Activated naive CD8-positive, alpha-beta T cell (primary cell): Measurements from ENCODE around the gene PALLD.

Experiments
- H3K27ac Mint-ChIP-seq: one replicate; pipeline ENCODE4 v1.8.0; 2021; ENCODE audit warnings: mixed read lengths
- H3K27me3 Mint-ChIP-seq: one replicate; pipeline ENCODE4 v1.8.0; 2021; ENCODE audit warnings: mixed read lengths
- H3K36me3 Mint-ChIP-seq: one replicate; pipeline ENCODE4 v1.8.0; 2021; ENCODE audit warnings: mixed read lengths
- H3K4me1 Mint-ChIP-seq: one replicate; pipeline ENCODE4 v1.8.0; 2021; ENCODE audit warnings: low read depth, mixed read lengths
- H3K4me3 Mint-ChIP-seq: one replicate; pipeline ENCODE4 v1.8.0; 2021; ENCODE audit warnings: mild to moderate bottlenecking, mixed read lengths
- H3K9me3 Mint-ChIP-seq: one replicate; pipeline ENCODE4 v1.8.0; 2021; ENCODE audit warnings: low read depth, mixed read lengths

The PALLD gene

DNA sequence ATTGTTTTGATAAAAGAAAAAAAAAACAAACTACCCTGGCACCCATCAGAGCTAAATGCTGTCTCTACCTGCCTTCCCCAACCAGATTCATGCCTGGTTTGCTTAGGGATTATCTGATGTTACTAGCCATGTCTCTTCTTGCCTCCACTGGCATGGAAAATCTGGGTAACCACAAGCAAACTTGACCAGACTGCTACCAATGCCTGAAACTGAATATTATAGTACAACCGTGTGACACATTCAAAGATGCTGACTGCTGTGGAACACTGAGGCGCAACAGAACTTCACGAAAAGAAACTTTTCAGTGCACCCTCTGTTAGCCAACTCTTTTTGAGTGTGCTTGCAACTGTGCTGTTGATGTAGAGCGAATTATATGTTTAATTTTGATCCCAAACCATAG is 285.1 kb downstream of the PALLD start:
- H3K9me3 Mint-ChIP-seq: peaks cover 4% of the 10 kb centered on the region
- H3K27me3 Mint-ChIP-seq: peaks cover 4% of the 10 kb centered on the region
- H3K36me3 Mint-ChIP-seq: no peaks in the 10 kb centered on the region
- H3K4me1 Mint-ChIP-seq: no peaks in the 10 kb centered on the region
- H3K4me3 Mint-ChIP-seq: no peak overlapping the region
- H3K27ac Mint-ChIP-seq: no peak overlapping the region

DNA sequence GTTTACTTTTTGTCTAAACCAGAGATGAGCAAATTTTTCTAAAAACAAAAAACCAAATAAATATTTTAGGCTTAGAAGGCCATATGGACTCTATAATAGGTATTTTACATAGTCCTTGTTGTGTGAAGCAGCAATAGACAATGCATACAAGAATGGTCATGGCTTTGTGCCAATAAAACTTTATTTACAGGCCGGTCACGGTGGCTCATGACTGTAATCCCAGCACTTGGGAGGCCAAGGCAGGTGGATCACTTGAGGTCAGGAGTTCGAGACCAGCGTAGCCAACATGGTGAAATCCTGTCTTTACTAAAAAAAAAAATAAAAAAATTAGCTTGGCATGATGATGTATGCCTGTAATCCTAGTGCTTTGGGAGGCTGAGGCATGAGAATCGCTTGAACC is 285.6 kb downstream of the PALLD start:
- peaks cover 4% of the 10 kb centered on the region for H3K27me3 Mint-ChIP-seq
- H3K4me1 Mint-ChIP-seq: no peaks in the 10 kb centered on the region
- H3K4me3 Mint-ChIP-seq: no peak overlapping the region
- H3K36me3 Mint-ChIP-seq: no peaks in the 10 kb centered on the region
- H3K27ac Mint-ChIP-seq: no peak overlapping the region
- H3K9me3 Mint-ChIP-seq: no peaks in the 10 kb centered on the region

DNA sequence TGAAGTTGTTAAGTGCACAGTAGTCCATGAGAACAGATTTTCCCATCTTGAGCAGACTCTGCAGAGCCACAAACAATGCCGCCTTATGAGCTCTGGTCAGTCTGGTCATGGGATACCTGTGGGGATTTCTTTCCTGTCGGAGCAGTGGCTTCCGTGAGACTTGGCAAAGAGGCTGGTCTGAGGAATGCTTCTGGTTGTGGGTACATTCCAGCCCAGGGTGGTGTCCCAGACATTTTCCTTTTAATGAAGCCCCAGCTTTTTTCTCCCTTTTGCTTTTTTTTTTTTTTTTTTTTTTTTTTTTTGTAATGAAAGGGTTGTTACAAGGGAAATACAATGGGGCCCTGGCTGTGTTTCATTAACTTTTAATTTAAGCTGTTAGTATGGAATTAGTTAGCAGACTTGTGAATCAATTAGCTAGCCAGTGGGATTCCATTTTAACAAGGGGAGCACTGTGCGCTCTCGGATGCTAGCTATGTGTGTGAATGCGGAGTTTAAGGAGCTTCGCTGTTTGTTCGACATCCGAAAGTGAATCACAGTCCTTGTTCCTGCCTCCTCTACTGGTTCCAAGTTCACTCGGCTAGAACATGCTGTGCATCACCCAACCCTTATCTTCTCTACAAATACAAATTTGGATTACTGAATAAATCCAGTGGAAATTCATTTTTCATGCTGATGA is 288.1 kb downstream of the PALLD start:
- no peaks in the 10 kb centered on the region for H3K4me1 Mint-ChIP-seq
- H3K36me3 Mint-ChIP-seq: no peaks in the 10 kb centered on the region
- H3K27me3 Mint-ChIP-seq: peaks cover 4% of the 10 kb centered on the region
- H3K27ac Mint-ChIP-seq: no peak overlapping the region
- no peak overlapping the region for H3K4me3 Mint-ChIP-seq
- H3K9me3 Mint-ChIP-seq: no peaks in the 10 kb centered on the region

DNA sequence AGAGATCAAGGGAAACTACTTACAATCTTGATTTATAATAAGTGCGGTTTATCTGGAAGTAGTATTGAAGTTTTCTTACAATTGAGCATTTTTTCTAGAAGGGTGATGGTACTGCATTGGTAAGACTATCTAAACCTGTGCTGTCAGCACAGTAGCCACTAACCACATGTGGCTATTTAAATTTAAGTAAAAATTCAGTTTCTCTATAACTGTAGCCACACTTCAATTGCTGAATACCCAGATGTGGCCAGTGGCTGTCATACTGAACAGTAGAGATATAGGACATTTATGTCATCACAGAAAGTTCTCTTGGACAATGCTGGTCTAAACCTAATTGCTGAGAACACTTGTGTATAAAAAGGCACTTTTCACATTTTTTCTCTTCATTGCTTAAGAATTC is 290.5 kb downstream of the PALLD start:
- H3K27ac Mint-ChIP-seq: no peak overlapping the region
- no peak overlapping the region for H3K4me3 Mint-ChIP-seq
- H3K27me3 Mint-ChIP-seq: peaks cover 2% of the 10 kb centered on the region
- no peaks in the 10 kb centered on the region for H3K9me3 Mint-ChIP-seq
- no peaks in the 10 kb centered on the region for H3K36me3 Mint-ChIP-seq
- H3K4me1 Mint-ChIP-seq: no peaks in the 10 kb centered on the region

DNA sequence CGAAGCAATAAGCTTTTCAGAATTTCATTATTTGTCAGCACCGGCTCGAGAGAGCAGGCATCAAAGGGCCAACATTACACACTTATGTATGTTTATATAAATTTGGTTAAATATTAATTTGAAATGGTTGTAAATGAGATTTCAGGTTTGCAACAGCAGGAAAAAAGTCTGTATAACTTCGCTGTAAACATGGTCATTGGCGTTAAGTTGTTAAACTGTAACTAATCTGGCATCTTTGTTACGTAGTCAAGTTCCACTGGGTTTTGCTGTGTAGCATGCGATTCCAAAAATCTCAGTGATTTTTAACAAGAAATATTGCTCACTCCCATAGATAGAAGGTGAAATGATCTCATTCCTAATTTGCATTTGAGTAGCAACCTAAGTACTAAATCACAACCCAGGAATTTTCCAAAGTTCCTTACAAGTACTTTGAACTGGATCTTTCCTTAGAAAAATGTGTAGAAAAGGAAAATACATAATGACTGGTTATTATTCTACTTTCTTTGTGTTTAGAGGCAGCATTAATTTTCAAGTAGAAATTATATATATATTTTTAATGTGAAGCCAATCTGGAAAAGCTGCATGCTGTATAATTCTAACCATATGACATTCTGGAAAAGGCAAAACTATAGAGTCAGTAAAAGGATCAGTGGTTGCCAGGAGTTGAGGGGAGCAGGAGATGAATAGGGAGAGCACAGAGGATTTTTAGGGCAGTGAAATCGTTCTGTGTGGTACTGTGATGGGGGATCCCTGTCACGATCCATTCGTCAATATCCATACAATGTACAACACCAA is 291.1 kb downstream of the PALLD start:
- Mint-ChIP-seq H3K9me3 (no peaks in the 10 kb centered on the region), H3K27me3 (peaks cover 3% of the 10 kb centered on the region), H3K4me1 (no peaks in the 10 kb centered on the region), H3K36me3 (no peaks in the 10 kb centered on the region), H3K27ac (no peak overlapping the region), H3K4me3 (no peak overlapping the region)

DNA sequence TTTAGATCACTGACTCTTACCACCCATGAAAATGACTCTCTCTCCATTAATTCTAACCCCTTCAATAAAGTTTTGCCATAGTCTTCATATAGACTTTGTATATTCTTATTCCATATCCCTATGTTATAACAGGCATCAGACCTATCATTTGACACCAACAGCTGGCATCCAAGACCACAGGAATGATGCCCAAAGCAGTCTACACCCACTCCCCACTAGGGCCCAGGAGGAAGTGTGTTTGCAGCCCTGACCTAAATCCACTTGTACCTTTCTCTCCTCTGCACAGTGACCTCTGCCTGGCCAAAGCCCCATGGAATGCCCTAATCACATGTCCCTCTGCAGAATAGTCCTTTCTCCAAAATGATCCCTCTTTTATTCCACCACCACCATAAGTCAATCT is 294.0 kb downstream of the PALLD start:
- no peak overlapping the region for H3K4me3 Mint-ChIP-seq
- H3K27me3 Mint-ChIP-seq: peaks cover 1% of the 10 kb centered on the region
- no peaks in the 10 kb centered on the region for H3K9me3 Mint-ChIP-seq
- no peak overlapping the region for H3K27ac Mint-ChIP-seq
- H3K4me1 Mint-ChIP-seq: no peaks in the 10 kb centered on the region
- H3K36me3 Mint-ChIP-seq: no peaks in the 10 kb centered on the region

DNA sequence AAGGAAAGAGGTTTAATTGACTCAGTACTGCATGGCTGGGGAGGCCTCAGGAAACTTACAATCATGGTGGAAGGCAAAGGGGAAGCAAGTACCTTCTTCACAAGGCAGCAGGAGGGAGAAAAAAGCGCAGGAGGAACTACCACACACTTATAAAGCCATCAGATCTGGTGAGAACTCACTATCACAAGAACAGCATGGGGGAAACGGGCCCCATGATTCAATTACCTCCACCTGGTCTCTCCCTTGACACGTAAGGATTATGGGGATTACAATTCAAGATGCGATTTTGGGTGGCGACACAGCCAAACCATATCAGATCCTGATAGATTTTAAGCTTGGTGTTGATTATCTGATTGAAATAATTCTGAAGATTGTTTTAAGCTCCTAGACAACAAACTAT is 294.5 kb downstream of the PALLD start:
- H3K36me3 Mint-ChIP-seq: no peaks in the 10 kb centered on the region
- peaks cover 1% of the 10 kb centered on the region for H3K27me3 Mint-ChIP-seq
- no peak overlapping the region for H3K4me3 Mint-ChIP-seq
- no peak overlapping the region for H3K27ac Mint-ChIP-seq
- no peaks in the 10 kb centered on the region for H3K9me3 Mint-ChIP-seq
- H3K4me1 Mint-ChIP-seq: no peaks in the 10 kb centered on the region

DNA sequence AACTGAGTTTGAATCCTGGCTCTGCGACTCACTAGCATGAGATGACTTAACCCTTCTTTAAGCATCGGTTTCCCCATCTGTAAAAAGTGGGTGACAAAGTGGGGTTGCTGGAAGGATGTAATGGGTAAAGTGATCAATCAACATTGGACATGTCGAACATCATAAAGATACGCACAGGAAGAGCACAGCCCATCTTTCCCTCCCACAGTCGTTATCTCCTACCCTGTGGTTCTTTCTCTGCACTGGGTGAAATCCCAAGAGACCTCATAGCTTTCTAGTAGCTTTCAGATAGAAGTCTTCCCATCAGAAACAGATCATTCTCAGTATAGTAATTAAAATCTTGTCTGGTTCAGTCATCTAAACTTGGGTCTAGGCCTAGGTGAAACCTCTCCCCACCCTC is 296.7 kb downstream of the PALLD start:
- Mint-ChIP-seq H3K4me3 (no peak overlapping the region), H3K4me1 (no peaks in the 10 kb centered on the region), H3K27ac (no peak overlapping the region), H3K27me3 (peaks cover 1% of the 10 kb centered on the region), H3K36me3 (no peaks in the 10 kb centered on the region), H3K9me3 (no peaks in the 10 kb centered on the region)

DNA sequence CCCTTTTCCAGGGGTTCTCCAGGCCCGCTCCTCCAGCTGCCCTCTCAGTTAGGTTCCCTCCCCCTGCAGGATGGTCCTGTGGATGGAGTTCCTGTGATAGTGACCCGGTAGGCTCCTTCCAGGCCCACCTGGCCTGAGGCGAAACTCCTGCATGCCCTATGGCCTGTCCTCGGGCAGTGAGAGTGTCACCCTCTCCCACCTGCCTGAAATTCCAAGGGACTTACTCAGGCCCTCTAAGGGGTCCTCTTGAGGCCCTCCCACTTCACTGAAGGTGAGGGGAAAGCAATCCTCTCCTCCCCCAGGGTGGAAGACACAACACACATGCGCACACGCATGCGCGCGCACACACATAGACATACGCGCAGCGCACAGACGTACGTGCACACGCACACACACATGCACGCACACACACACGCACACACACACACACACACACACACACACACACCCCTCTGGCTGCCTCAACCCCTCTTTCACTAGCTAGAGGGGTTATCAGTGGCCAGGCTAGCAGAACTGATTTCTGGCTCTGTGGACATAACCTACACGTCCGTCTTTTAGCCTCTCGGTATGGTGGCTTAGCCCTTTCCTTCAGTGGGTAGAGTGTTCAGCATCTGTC is 297.3 kb downstream of the PALLD start:
- Mint-ChIP-seq H3K4me1 (no peaks in the 10 kb centered on the region), H3K4me3 (no peak overlapping the region), H3K27ac (no peak overlapping the region), H3K27me3 (peaks cover 1% of the 10 kb centered on the region), H3K36me3 (no peaks in the 10 kb centered on the region), H3K9me3 (no peaks in the 10 kb centered on the region)

DNA sequence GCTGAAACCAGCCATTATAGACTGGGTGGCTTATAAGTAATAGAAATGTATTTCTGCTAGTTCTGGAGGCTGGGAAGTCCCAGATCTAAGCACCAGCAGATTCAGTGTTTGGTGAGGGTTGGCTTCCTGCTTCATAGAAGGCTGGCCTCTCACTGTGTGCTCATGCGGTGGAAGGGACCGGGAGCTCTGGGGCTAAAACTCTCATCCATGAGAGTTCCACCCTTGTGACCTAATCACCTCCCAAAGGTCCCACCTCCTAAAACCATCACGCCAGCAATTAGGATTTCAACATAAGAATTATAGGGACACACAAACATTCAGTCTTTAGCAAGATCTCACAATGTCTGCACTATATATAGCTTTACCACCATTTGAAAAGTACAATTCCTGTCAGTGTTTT is 298.0 kb downstream of the PALLD start:
- Mint-ChIP-seq H3K9me3 (no peaks in the 10 kb centered on the region), H3K36me3 (no peaks in the 10 kb centered on the region), H3K27me3 (peaks cover 1% of the 10 kb centered on the region), H3K4me1 (no peaks in the 10 kb centered on the region), H3K27ac (no peak overlapping the region), H3K4me3 (no peak overlapping the region)

DNA sequence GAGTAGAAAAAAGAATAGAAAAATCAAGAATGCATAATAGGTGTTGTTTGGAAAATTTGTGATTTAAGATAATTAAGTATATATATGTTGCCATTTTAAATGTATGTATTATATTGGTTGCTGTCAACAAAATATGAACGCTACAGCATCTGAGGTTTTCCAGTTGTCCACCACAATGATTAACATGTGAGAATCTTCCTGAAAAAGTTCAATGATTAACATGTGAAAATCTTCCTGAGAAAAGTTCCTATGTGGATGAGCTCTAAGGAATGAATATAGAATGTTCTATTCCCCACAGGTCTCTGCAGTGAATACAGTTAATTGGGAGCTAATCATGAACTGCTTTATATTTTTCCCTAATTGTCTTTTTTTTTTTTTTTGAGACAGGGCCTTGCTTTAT is 298.5 kb downstream of the PALLD start:
- Mint-ChIP-seq H3K27ac (no peak overlapping the region), H3K27me3 (peaks cover 1% of the 10 kb centered on the region), H3K36me3 (no peaks in the 10 kb centered on the region), H3K4me3 (no peak overlapping the region), H3K4me1 (no peaks in the 10 kb centered on the region), H3K9me3 (no peaks in the 10 kb centered on the region)

DNA sequence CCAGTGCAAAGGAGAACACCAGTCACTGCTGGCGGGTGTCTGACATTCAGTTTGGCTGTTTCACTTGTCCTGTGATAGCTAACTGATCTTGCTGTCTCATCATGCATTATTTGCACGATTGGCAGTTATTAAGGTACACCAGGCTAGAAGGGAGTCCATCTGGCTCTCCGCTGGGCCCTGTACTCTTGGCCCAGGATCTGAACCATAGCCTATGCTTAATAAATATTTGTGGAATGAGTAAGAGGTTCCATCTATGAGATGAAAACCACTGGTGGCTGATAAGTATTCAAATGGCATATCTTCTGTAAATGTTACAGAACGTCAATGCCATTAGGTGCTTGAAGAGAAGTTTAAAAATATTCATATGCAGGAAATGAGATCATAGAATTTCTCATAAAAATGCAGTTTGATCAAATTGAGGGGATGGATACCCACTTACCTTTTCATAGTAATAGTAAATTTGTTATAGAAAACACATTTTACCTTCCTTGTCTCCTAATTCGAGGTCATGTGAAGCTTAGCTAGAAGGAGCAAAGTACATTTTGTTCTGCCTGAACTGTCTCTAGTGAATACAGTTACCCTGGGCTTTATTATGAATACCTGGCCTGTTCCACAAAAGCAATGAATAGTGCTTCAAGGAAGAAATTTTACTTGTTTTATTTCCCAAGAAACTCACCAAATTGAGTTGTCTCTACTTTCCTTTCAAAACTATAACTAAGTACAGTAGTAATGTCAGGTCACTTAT is 299.7 kb downstream of the PALLD start:
- Mint-ChIP-seq H3K4me1 (no peaks in the 10 kb centered on the region), H3K4me3 (no peak overlapping the region), H3K9me3 (no peaks in the 10 kb centered on the region), H3K27me3 (peaks cover 1% of the 10 kb centered on the region), H3K27ac (no peak overlapping the region), H3K36me3 (no peaks in the 10 kb centered on the region)

DNA sequence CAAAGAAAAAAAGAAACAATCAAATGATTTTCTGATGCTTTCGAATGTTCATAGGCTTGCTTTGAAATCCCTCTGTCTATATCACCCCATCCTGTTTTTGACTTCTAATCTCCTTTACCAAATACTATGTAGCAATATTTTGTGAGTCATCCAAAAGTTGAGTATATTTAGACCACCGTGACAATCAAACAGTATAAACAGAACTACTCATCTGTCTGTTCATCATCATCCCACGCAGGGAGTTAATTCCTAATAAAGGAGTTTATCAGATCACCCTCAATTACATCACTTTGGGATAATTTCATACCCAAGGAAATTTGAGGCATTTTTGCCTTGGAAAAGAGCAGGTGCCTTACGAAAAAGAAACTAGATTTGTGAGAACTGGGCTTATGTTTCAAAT is 300.3 kb downstream of the PALLD start:
- Mint-ChIP-seq H3K27me3 (peaks cover 1% of the 10 kb centered on the region), H3K36me3 (no peaks in the 10 kb centered on the region), H3K4me3 (no peak overlapping the region), H3K9me3 (no peaks in the 10 kb centered on the region), H3K27ac (no peak overlapping the region), H3K4me1 (no peaks in the 10 kb centered on the region)

DNA sequence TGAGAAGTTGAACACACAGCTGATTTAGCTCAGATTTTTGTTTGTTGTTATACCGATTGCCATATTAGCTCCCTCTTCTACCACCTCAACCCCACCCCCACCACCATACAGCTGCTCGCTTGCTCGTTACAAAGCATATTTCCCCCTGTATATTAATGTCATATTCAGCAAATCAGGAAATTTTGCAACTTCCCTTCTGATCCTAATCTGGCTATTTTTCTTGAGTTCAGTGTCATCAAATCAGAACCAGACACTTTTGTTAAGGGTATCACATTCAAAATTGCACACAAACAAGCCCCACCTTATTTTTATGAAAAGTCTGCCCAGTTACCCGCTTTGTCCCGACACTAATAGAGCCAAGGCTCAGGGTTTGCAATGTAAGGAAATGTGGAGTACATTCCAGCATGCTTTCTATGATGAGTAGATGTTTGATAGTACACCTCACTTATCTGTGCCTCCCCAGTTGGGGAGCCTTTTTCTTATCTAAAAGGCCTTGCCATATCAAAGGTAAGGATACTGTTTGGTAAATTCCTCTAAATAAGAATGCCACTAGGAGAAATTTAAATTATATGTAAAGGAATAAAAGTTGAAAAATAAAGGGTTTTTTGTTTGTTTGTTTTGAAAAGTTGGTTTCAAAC is 301.0 kb downstream of the PALLD start:
- no peaks in the 10 kb centered on the region for H3K36me3 Mint-ChIP-seq
- H3K9me3 Mint-ChIP-seq: no peaks in the 10 kb centered on the region
- peaks cover 2% of the 10 kb centered on the region for H3K27me3 Mint-ChIP-seq
- no peak overlapping the region for H3K27ac Mint-ChIP-seq
- no peak overlapping the region for H3K4me3 Mint-ChIP-seq
- no peaks in the 10 kb centered on the region for H3K4me1 Mint-ChIP-seq

DNA sequence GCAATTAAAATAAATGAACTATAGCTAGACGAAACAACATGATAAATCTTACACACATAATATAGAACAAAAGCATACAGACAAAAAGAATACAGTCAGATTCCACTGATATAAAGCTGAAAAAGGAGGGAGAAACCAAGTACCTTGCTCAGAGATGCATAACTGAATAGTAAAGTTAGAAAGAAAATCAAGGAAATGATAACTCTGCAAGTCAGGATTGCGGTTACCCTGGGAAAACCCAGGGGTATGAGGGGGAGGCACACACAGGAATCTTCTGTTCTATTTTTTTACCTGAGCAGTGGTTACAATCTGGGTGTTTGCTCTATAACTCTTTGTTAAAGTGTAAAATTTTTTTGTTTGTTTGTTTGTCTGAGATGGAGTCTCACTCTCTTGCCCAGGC is 304.1 kb downstream of the PALLD start:
- H3K27me3 Mint-ChIP-seq: peaks cover 2% of the 10 kb centered on the region
- no peaks in the 10 kb centered on the region for H3K9me3 Mint-ChIP-seq
- H3K27ac Mint-ChIP-seq: no peak overlapping the region
- H3K4me1 Mint-ChIP-seq: no peaks in the 10 kb centered on the region
- H3K4me3 Mint-ChIP-seq: no peak overlapping the region
- no peaks in the 10 kb centered on the region for H3K36me3 Mint-ChIP-seq
